Endothelial cell of umbilical vein (primary cell): ENCODE data around the gene OXCT2.

Source experiments
- EZH2 ChIP-seq: IDR thresholded peaks from 2 replicates; pipeline ENCODE4 v1.6.1; 2012; ENCODE audit warnings: borderline replicate concordance, low read depth, mild to moderate bottlenecking, moderate library complexity, low read length, inconsistent platforms; ENCODE audit not compliant: severe bottlenecking
- POLR2A ChIP-seq: IDR thresholded peaks from 2 replicates; pipeline ENCODE4 v1.6.1; 2012; ENCODE audit warnings: low read depth, mild to moderate bottlenecking, control low read depth, low read length

DNA sequence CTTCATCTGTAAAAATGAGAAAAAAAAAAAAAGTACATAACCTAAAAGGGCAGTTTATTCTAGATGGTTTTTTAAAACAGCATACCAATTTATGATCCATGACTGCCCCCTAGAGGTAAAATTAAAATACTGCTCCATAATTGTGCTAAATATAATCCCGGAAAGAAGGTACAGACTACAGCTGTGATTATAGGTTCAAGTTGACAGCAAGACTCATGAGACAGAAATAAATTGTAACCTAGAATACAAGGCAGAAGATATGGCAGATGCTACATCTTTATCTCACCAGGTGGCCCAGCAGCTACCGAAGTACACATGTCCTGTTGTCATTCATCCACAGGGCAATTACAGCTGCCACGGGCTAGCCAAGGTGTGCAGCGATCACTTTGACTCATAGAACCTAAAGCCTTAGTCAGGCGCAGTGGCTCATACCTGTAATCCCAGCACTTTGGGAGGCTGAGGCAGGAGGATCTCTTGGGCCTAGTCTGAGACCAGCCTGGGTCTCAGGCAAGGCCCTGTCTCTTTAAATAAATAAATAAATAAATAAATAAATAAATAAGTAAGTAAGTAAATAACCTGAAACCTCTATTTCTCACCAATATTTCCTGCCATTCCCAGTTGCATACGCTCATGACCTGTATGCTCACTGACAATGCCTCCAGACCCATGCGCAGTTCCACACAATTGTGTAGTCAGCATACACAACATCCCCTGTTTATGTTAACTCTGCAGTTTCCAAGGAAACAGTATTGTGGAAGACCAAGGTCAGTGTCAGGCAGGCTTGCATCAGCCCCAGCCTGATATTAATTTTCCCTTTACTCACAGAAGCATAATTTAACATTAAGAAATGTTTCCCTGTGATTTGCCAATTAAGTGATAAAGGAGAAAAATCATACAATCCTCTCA, 50.8 kb downstream of the OXCT2 start:
- TF ChIP-seq POLR2A: no peak
- no peak for TF ChIP-seq EZH2
